CD4-positive, alpha-beta T cell treated with Interleukin-15 for 4 hours (primary cell): ENCODE measurements around the gene RTP5.
A peak's percentile ranks its signal among the peaks of the same experiment; 100 is the strongest.

Source experiments
- DNase-seq: peaks from one replicate; pipeline ENCODE4 v3.0.0-alpha.2; 2020; ENCODE audit warnings: low spot score

The RTP5 gene

GRCh38 chr2:241857572-241858121 is 11.9 kb upstream of the RTP5 start:
- DNase-seq, result no peak

DNA sequence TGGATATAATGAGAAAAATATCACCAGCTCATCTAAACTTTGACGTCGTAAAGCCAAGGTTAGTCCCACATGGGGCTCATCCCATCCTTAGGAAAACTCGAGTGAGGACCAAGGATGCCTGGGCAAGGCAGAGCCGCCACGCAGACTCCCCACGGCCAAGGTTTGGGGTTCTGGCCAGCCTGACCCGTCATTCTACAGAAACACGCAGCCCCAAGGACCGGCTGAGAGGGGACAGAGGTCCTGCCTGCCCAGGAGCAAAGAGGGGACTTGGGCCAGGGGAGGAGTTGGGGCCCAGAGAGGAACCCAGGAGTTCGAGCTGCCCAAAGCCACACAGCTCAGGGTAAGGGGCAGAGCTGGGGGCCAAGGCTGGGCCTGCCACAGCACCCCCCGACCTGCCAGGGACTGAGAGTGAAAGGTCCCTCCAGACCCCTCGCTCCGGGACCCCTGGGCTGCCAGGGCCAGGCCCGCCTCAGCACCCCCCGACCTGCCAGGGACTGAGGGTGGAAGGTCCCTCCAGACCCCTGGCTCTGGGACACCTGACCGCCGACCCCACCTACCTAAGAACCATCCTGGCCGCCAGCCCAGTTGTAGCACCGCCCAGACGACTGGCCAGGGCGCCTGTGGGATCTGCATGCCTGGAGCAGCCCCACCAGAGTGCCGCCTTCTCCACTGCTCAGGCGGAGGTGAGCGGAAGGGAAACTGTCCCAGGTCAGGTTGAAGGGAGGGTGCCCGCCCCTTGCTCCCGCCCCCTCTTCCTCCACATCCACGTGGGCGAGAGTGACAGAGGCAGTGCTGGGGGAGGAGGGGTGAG is 11.1 kb upstream of the RTP5 start, which contains the start of gene PDCD1:
Gene PDCD1 (minus strand): TSS at position 689 of the 811 bp plus-strand sequence. CDS start 56 bp downstream, at position 633.
- peak; percentile 57 for DNase-seq

- no peak for DNase-seq
Measured at GRCh38 chr2:241859017-241859435, 10.5 kb upstream of the RTP5 start.

- DNase-seq, result peak; percentile 40
Measured at GRCh38 chr2:241859436-241860183, 9.9 kb upstream of the RTP5 start.

- DNase-seq, result no peak
Measured at GRCh38 chr2:241860184-241861078, 9.1 kb upstream of the RTP5 start.

DNA sequence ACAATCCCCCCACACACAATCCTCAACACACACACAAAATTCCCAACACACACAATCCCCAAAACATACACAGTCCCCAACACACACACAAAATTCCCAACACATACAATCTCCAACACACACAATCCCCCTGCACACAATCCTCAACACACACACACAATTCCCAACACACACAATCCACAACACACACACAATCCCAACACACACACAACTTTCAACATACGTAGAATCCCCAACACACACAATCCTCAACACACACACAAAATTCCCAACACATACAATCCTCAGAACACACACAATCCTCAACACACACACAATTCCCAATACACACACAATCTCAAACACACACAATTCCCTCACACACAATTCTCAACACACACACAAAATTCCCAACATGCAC is 8.3 kb upstream of the RTP5 start:
- DNase-seq, result no peak

- DNase-seq, result no peak
Measured at GRCh38 chr2:241862093-241862492, 7.4 kb upstream of the RTP5 start.

GRCh38 chr2:241862775-241863535 is 6.6 kb upstream of the RTP5 start:
- DNase-seq, result no peak

DNA sequence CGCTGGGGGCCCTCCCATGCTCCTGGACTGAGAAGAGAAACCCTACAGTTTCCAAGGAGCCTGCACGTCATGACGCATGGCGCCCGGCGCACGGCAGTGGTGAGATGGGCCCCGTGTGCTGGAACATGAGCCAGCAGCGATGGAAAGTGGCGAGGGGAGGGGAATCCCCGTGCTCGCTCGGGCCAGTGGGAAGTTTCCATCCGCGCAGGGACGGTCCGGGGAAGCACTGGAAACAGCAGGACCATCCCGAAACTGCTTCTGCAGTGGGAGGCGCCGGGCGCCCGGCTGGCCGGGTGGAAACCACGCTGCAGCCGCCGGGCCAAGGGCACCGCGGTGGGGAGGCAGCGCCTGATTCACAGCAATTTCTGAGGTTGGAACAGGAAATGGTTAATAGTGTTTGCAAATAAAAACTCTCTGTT is 6.0 kb upstream of the RTP5 start:
- DNase-seq, result peak; percentile 40

DNA sequence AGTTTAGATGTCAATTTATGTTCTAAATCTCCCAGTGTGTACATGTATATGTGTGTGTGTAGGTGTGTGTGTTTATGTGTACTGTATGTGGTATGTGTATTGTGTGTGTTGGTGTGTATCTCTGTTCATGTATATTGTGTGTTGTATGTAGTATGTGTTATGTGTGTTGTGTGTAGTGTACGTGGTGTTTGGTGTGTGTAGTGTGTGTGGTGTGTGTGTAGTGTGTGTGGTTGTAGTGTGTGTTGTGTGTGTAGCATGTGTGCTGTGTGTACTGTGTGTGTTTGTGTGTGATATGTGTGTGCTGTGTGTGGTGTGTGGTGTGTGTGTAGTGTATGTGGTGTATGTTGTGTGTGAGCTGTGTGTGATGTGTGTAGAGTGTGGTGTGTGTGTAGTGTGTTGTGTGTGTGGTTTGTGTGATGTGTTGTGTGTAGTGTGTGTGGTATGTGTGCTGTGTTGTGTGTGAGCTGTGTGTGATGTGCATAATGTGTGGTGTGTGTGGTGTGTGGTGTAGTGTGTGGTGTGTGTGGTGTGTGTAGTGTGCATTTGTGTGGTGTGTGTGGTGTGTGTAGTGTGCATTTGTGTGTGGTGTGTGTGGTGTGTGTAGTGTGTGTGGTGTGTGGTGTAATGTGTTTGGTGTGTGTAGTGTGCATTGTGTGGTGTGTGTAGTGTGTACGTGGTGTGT is 5.2 kb upstream of the RTP5 start:
- DNase-seq, result no peak

GRCh38 chr2:241864850-241865213 is 4.7 kb upstream of the RTP5 start:
- no peak for DNase-seq

GRCh38 chr2:241865416-241865956 is 4.0 kb upstream of the RTP5 start:
- no peak for DNase-seq

DNA sequence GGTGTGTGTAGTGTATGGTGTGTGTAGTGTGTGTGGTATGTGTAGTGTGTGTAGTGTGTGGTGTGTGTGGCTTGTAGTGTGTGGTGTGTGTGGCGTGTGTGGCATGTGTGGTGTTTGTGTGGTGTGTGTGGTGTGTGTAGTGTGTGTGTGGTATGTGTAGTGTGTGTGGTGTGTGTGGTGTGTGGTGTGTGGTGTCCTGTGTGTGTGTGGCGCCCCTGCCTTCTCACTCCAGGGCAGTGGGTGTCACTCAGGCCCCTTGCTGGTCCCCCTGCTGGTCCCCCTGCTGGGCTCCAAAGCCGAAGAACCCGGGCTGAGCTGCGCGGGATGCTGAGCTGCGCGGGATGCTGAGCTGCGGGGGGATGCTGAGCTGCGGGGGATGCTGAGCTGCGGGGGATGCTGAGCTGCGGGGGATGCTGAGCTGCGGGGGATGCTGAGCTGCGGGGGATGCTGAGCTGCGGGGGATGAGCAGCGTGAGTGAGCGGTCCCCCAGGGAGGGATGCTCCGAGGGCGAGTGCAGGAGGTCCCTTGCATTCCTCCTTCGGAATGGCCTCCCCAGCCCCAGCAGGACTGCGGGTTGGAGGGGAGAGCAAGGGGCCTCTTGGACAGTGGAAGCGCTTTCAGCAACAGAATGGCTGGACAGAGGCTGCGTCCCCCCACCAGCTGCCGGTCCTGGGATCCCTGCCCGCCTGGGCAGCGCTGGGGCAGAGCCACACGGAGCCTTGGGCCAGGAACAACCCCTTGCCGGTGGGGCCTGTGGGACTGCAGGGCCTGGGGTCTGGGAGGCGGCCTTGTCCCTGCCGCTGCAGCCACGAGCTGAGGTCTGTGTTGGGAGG is 3.4 kb upstream of the RTP5 start:
- DNase-seq, result no peak

GRCh38 chr2:241866790-241867645 is 2.5 kb upstream of the RTP5 start:
- DNase-seq, result no peak

- DNase-seq, result peak; percentile 51
Measured at GRCh38 chr2:241867776-241868420, 1.6 kb upstream of the RTP5 start.

DNA sequence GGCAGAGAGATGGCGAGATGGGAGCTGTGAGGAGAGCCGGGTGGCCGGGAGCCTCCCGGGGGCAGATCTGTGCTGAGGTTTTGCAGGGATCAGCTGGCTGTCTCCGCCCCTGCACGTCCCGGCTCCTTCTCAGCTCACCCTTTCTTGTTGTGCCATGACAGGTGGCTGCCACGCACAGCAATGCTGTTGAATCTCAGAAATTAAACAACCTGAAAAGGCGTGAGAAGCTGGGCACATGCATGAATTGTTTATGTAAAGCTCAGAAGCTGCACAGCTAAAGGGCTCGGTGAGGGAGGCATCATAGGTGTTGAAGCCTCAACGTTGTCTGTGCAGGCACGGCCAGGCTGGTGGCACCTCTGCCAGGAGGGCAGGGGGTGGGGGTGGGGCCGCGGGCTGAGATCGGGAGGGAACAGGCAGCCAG is 858 bp upstream of the RTP5 start:
- no peak for DNase-seq

DNA sequence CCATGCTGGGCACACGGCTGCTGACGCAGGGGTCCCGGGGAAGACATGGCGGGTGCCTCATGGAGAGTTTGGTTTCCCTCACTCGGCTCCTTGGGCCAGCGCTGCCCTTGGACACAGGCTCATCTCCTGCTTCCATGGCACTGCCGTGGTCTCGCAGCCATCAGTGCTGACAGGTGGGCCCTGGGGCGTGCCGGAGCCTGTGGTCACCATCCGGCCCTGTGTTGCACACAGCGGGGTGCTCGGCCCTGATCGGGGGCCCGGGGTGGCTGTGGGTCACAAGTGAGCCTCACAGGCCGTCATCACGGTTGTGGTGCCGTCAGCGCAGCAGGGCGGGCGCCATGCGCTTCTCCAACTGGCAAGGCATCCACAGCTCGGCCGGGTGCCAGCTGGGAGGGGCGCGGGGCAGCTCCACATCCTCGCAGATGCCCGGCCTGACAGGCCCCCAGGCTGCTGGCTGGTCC is 582 bp downstream of the RTP5 start:
- no peak for DNase-seq
